GM12872 (cell line): ENCODE measurements around the gene TMEM14C.

ENCODE experiments used
- TF ChIP-seq, protein P1 (sequence below): IDR thresholded peaks from 3 replicates; pipeline ENCODE4 v1.5.1; 2011; ENCODE audit warnings: low read depth, mild to moderate bottlenecking, low read length, moderate library complexity; ENCODE audit not compliant: insufficient read depth

The TMEM14C gene

DNA sequence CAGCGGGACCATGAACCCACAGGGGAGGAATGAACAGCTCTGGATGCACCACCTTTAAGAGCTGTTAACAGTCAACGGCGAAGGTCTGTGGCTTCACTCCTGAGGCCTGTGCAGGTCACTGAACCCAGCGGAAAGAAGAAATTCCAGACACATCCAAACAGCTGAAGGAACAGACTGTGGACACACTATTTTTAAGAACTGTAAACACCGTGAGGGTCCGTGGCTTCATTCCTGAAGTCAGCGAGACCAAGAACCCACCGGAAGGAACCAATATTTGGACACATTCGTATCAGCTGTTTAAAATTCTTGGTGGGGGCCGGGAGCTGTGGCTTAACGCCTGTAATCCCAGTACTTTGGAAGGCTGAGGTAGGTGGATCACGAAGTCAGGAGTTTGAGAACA is 19.4 kb downstream of the TMEM14C start:
- TF ChIP-seq, protein P1, sequence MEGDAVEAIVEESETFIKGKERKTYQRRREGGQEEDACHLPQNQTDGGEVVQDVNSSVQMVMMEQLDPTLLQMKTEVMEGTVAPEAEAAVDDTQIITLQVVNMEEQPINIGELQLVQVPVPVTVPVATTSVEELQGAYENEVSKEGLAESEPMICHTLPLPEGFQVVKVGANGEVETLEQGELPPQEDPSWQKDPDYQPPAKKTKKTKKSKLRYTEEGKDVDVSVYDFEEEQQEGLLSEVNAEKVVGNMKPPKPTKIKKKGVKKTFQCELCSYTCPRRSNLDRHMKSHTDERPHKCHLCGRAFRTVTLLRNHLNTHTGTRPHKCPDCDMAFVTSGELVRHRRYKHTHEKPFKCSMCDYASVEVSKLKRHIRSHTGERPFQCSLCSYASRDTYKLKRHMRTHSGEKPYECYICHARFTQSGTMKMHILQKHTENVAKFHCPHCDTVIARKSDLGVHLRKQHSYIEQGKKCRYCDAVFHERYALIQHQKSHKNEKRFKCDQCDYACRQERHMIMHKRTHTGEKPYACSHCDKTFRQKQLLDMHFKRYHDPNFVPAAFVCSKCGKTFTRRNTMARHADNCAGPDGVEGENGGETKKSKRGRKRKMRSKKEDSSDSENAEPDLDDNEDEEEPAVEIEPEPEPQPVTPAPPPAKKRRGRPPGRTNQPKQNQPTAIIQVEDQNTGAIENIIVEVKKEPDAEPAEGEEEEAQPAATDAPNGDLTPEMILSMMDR, result no peak

DNA sequence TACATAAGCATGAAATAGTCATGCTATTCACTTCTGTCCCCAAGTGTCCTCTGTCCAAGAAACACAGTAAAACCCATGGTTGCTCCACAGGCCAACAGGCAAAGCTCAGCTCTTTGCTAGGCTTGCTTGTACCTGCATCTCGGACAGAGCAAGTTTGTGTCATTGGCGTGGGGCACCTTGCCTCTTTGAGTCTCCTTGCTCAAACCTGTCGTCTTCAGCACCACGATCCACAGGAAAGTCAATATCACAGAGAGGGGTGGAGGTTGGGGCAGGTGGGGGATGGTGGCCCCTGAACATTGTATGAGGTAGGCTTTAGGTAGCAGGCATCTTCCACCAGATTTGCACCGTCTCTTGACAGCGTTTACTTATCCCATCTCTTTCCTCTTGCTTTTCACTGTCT is 20.6 kb downstream of the TMEM14C start:
- TF ChIP-seq, protein P1, result no peak

DNA sequence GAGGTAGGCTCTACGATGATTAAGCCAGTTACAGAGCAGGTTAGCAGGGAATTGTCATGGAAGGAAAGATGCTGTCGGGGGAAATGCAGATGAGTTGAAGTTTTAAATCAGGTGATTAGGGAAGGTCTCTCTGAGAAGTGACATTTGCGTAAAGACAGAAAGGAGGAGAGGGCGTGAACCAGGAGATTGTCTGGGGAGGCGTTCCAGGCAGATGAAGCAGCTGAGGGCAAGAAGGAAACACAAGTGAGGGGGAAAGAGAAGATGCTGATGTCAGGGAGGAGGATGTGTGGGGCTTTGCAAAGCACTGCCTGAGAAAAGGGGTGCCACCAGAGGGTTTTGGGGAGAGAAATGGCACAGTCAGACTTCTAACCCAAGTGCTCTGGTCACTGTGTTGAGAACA is 22.2 kb downstream of the TMEM14C start:
- TF ChIP-seq, protein P1, result no peak

DNA sequence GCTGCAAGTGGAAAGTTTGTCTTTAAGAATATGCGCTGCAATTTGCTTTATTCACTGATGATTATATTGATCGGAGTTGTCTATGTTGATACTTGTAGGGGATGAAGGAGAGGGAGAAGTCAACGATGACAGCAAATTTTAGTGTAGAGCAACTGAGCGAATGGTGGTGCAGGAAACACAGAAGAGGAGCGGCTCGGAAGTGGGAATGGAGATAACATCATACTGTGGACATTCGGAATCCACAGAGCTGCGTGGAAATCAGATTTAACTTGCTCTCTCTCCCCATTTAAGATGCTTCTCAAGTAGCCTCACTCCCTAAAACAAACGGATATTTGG is 24.0 kb downstream of the TMEM14C start:
- TF ChIP-seq, protein P1, result no peak

DNA sequence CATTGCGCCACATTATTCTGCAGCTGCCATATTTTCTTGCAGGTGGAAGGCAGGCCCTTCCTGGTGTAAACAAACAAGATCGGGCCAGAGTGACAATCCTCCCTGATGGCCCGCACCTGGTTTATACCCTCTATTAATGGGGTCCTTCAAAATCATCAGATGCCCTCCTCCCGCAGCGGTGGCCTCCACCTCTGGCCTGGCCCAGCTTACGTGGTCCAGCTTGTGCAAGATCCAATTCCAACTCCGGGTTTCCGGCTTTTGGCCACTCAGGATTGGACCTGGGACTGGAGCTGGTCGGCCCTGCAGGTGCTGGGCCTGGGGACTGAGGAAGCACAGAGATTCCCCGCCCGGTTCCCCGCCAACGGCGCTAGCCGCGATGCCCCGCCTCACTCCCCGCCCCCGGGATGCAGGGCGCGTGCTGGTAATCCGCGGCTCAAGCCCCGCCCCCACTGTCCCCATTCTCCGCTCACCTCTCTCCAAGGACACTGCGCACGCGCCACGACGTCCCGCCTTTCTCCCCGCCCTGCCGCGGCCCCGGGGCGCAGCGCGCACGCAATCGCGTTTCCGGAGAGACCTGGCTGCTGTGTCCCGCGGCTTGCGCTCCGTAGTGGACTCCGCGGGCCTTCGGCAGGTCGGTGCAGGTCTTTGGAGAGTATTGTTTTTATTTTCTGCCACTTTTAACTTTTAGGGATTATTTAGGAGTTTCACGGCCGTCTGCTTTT is 24.5 kb downstream of the TMEM14C start, which contains the start of gene TMEM14B:
TMEM14B (plus strand) TSS at position 555 of the 722 bp plus-strand sequence. CDS start 1,441 bp downstream, outside the sequence.
- TF ChIP-seq, protein P1, result no peak

DNA sequence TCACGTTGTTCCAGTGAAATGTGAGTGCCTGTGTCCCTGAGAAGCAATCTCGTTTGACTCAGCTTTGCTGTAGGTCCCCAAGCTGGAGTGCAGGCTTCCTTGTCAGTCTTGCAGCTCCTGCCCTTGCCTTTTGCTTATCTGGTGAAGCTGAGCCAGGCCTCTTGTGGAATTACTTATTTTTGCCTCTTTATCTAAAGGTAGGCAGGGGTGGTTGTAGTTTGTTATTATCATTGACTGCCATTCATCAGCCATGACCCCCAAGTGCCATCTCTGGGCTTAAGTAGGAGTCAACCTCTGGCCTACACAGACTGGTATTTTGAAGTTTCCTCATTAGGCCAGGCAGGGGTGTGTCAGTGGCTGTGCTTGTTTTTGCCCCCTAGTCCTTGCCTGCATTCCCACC is 26.9 kb downstream of the TMEM14C start:
- TF ChIP-seq, protein P1, result no peak

DNA sequence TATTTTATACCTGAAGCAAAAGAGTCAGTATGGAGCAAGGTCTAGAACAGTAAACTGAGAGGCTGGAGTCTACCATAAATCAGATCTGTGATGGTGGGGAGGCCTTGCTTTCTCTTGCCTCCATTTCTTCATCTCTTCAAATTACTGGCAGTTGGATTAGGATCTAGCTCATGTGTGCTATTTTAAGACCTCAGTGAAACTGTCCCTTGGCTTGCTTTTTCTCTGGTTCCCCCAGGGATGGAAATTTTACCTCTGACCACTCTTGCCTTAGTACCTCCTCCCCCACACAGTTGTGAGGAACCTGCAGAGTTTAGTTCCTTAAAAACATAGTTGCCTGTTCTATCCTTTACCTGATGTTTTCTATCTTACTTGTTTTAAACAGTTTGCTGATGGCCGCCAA is 33.2 kb downstream of the TMEM14C start:
- TF ChIP-seq, protein P1, result no peak
